ENCODE results near the gene LCN12.

LCN12 gene

GRCh38 chr9:136975644-136976043 lies 23.6 kb downstream of the LCN12 start:
- Histone ChIP-seq H3K79me2 (ENCODE audit: control insufficient read depth, low read length) (no peaks in the 10 kb centered on the region), H3K9me2 (replicated peaks; ENCODE audit: control insufficient read depth, low read length) (no peaks in the 10 kb centered on the region), H3K4me1 (ENCODE audit: control insufficient read depth, low read length) (no peaks in the 10 kb centered on the region; the same call in 1 of the 2 replicates), H3K27ac (ENCODE audit: low read depth, low read length) (no peak overlapping the region), H3K36me3 (ENCODE audit: control insufficient read depth, low read length) (no peaks in the 10 kb centered on the region), H3K27me3 (ENCODE audit: control insufficient read depth, low read length) (no peaks in the 10 kb centered on the region), H3K4me2 (ENCODE audit: low read length) (no peak overlapping the region), H4K20me1 (ENCODE audit: control insufficient read depth, insufficient read depth, low read depth, low read length) (no peaks in the 10 kb centered on the region), H3K4me3 (ENCODE audit: low read length) (no peak overlapping the region), H3K9me3 (ENCODE audit: control insufficient read depth, insufficient read depth, low read length) (no peaks in the 10 kb centered on the region), H3F3A (ENCODE audit: control insufficient read depth, insufficient read depth) (no peaks in the 10 kb centered on the region)
- TF ChIP-seq EZH2phosphoT487 (IDR thresholded peaks at IDR 0.05; ENCODE audit: borderline replicate concordance, low read length) (no peak), CTCF (IDR thresholded peaks at IDR 0.05; ENCODE audit: low read depth, low read length, poor library complexity, severe bottlenecking) (peak; percentile 58)

GRCh38 chr9:136977223-136977622 lies 25.1 kb downstream of the LCN12 start, which contains the start of gene PTGDS:
Gene PTGDS, plus strand, starts transcription at chr9:136977504. Its CDS starts 75 bp downstream, at chr9:136977579.
- no peak within 1 kb of the TSS for H3K4me2 ChIP-seq (ENCODE audit: low read length)
- H3K4me3 ChIP-seq (ENCODE audit: low read length), result no peak within 1 kb of the TSS
- no peaks in the 10 kb centered on the region for H3K4me1 ChIP-seq (ENCODE audit: control insufficient read depth, low read length)

GRCh38 chr9:136977649-136978072 lies 25.6 kb downstream of the LCN12 start:
- Histone ChIP-seq H3F3A (ENCODE audit: control insufficient read depth, insufficient read depth) (no peaks in the 10 kb centered on the region), H3K9me2 (replicated peaks; ENCODE audit: control insufficient read depth, low read length) (no peaks in the 10 kb centered on the region), H3K4me1 (ENCODE audit: control insufficient read depth, low read length) (no peaks in the 10 kb centered on the region), H3K27me3 (ENCODE audit: control insufficient read depth, low read length) (no peaks in the 10 kb centered on the region), H3K4me3 (ENCODE audit: low read length) (no peak overlapping the region), H3K36me3 (ENCODE audit: control insufficient read depth, low read length) (no peaks in the 10 kb centered on the region), H3K27ac (ENCODE audit: low read depth, low read length) (no peak overlapping the region), H4K20me1 (ENCODE audit: control insufficient read depth, insufficient read depth, low read depth, low read length) (no peaks in the 10 kb centered on the region), H3K79me2 (ENCODE audit: control insufficient read depth, low read length) (no peaks in the 10 kb centered on the region), H3K4me2 (ENCODE audit: low read length) (no peak overlapping the region), H3K9me3 (ENCODE audit: control insufficient read depth, insufficient read depth, low read length) (no peaks in the 10 kb centered on the region)
- TF ChIP-seq EZH2phosphoT487 (IDR thresholded peaks at IDR 0.05; ENCODE audit: borderline replicate concordance, low read length), result no peak
- no peak for TF ChIP-seq CTCF (IDR thresholded peaks at IDR 0.05; ENCODE audit: low read depth, low read length, poor library complexity, severe bottlenecking)

More at GRCh38 chr9:136977223-136977622, 25.1 kb downstream of the LCN12 start, which contains the start of gene PTGDS:
- Histone ChIP-seq H3K36me3 (ENCODE audit: control insufficient read depth, low read length) (no peaks in the 10 kb centered on the region), H3K27me3 (ENCODE audit: control insufficient read depth, low read length) (no peaks in the 10 kb centered on the region), H3K79me2 (ENCODE audit: control insufficient read depth, low read length) (no peaks in the 10 kb centered on the region), H3F3A (ENCODE audit: control insufficient read depth, insufficient read depth) (no peaks in the 10 kb centered on the region), H4K20me1 (ENCODE audit: control insufficient read depth, insufficient read depth, low read depth, low read length) (no peaks in the 10 kb centered on the region), H3K9me3 (ENCODE audit: control insufficient read depth, insufficient read depth, low read length) (no peaks in the 10 kb centered on the region), H3K27ac (ENCODE audit: low read depth, low read length) (no peak within 1 kb of the TSS), H3K9me2 (replicated peaks; ENCODE audit: control insufficient read depth, low read length) (no peaks in the 10 kb centered on the region)
- TF ChIP-seq CTCF (IDR thresholded peaks at IDR 0.05; ENCODE audit: low read depth, low read length, poor library complexity, severe bottlenecking) (no peak), EZH2phosphoT487 (IDR thresholded peaks at IDR 0.05; ENCODE audit: borderline replicate concordance, low read length) (no peak)

All from DOHH2 (cell line).